GM19238 (cell line): ENCODE results near the gene MMS22L.
"Not testable (repeated sequence)": the region's sequence is repeated elsewhere in the genome, so short reads cannot be mapped to it uniquely, and the experiment has no call there.

Source experiments
- DNase-seq: peaks from one replicate; pipeline ENCODE4 v3.0.0; 2011; ENCODE audit warnings: low spot score; ENCODE audit not compliant: insufficient read length

MMS22L gene

DNA sequence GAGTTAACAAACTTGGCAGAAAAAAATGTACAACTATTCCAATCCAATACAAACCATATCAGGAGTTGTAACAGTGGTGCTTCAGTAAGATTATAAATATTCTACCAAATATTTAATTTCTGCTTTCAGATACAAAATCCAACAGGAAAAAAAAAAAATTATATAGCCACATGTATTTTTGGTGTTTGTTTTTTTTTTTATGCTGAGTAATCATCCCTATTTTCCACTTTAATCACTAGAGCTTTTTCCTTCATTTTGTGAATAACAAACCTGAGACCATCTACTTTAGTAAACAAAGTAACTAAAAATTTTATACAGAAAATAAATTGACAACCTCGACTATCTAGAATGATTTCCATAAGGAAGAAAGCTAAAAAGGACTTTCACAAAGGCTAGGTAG lies 36.2 kb downstream of the MMS22L start:
- no peak for DNase-seq

DNA sequence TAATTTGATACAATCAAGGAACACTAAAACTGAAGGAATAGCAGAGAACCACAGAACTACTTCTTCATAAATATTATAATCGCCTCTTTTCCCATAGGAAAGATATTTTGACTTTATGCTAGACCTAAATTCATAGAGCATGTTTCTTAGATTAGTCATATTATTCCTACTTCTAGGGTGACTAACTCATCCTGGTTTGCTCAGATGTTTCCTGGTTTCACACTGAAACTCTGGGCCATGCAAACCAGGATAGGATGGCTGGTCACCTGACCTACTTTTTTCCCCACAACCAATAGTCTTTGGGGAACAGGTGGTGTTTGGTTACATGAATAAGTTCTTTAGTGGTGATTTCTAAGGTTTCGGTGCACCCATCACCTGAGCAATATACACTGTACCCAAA lies 42.8 kb downstream of the MMS22L start:
- DNase-seq, result no peak

DNA sequence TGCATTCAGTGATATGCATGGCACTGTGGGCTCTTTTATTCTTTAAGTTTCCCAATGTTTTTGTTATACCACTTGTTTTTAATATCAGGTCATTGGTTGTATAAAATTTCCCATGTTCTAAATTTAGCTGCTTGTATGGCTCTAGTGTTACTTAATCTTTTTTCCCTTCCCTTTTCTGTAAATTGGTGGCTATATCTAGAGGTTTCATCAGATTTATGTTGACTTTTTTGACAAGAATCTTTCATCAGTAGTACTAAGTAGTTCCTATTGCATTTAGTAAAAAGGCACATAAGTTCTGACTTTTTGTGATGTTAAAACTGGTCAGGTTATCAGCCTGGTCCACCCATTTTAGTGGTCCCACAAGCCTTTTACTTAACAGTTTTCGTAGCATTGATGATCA lies 51.1 kb downstream of the MMS22L start:
- DNase-seq, result no peak

DNA sequence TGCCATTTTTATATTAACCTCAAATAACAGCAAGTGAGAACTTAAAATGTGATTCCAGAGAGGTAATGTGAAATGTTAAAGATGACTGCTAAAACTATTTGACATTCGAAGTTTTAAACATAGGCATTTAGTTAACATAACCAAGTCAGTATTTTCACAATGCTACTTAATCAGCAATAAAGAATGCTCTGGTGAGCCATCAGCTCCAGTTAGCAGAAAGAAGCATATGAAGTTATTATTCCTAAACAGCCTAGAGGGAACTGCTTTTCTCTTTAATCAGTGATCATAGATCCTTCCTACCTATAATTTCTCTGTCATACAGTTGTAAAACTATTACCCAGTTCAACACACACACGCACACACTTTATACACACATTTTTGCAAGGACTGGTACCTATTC lies 60.1 kb downstream of the MMS22L start:
- no peak for DNase-seq

DNA sequence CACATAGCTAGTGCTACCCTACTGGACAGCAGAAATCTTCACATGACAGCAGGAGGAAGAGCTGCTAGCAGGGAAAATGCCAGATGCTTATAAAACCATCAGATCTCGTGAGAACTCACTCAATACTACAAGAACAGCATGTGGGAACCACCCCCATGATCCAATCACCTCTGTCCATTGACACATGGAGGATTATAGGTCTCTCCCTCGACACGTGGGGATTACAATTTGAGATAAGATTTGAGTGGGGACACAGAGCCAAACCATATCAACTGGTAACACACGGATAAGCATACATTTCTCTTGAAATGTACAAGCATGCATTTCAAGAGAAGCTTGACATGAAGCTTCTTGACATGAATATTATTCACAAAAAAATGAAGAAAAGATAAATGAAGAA lies 64.1 kb downstream of the MMS22L start:
- no peak for DNase-seq

DNA sequence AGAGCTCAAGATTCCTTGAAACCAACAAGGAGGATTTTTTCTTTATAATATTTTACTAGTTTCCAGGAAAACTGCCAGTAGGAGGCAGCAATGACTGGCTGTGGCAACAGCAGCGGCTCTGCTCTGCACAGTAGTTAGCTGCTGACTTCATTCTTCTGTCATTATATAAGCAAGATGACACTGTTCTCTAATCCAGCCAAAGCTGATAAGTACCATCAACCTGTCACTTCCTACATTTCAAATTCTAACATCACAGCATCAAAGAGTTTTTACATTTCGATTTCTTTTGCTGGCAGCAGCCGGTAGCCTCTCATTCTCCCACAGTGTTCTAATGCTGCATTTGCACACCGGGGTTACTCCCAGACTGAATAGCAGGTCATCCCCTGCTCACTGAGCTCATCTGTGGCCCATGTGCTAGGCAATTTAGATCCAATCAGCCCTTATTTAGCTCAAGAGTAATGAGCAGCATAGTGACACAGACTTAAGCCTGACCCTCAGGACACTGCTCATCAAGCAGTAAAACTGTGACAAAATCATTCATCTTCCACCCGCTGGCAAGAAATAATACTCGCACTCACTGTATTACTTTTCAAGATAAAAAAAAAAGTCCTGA lies 67.8 kb downstream of the MMS22L start:
- no peak for DNase-seq

DNA sequence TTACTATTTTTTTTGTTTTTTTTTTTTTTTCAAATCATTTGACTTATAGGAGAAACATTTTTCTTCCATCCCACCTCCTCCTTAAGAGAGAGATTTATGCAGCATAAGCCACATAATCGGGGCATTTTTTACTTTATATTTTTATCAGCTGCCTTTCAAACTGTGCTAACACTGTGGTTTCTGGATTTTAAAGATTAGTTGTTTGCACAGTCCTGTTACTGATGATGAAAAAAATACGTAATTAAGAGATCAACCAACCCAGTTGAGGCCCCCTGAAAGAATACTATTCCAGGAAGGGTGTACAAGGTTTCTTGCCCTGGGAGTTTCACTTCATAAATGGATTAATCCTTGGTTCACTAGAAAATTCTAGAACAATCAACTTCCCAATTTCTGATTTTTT lies 68.3 kb downstream of the MMS22L start:
- no peak for DNase-seq

DNA sequence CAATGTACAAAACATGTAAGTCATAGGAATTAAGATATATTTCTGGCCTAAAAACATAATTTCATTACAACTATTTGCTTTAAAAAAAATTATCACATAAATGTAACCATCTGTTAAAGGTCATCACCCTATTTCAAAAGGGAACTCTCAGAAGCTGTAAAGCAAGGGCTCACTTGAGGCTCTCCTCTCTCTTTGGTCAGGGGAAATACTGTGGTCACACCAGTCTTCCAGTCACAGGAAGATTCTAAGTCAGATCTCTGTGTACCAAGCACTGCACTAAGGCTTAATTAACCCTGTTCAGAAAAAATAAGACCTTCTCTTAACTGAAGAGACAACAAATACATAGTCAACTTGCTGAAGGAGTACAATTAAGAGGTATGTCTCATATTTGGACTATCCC lies 75.6 kb downstream of the MMS22L start:
- no peak for DNase-seq

DNA sequence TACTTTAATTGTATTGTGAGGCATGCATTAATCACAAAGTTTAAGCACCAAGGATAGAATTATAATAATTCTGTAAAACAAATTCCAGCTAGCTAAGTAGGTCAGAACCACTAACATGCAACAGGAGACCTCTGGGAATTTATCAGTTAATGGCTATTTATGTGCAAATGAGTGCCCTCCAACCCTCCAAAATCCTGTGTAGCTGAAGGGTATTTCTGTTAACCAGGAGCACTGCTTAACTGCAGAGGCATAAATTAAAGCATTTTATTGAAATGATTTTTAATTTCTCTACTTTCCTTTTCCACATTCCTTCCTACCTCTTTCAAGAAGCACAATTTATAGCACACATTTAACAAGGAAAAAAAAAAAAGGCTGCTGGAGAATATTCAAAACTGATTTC lies 77.0 kb downstream of the MMS22L start:
- DNase-seq, result no peak

DNA sequence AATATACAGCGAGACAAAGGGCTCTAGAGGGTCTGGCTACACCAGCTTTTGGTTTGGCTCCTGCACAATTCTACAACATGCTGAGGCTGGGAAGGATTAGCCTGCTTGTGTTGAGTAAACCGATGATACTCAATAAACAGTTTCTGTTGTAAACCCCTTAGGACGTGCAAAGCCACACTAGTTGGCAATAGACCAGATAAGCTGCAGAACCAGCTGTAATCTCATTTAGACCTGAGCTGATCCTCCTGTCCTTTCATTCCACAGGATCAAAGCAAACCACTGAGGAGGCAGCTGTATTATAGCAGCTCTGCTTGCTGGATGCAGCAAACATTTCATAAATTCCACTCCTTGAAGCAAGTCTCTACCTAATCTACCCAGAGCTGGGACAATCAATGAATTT lies 79.7 kb downstream of the MMS22L start:
- DNase-seq, result no peak

DNA sequence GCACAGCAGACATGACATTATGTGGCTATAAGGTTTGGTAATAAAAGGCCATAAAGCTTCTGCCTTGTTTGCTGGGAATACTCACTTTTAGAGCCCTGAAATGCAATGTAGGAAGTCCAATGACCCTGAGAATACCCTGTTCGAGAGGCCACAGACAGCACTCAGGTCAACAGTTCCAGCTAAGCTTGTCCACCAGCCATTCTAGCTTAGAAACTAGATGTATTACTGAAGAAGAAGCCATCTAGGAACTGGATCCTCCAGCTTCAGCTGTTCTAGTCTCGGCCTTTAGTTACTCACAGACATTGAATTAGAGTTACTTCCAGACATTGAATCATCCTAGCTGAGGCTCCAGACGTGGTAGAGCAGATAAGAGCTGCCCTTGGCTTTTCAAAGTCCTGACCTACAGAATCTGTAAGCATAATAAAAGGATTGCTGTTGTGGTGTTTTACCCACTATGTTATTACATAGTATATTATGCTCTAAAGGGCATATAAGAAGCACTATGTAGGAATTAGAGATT lies 84.9 kb downstream of the MMS22L start:
- DNase-seq, result no peak

DNA sequence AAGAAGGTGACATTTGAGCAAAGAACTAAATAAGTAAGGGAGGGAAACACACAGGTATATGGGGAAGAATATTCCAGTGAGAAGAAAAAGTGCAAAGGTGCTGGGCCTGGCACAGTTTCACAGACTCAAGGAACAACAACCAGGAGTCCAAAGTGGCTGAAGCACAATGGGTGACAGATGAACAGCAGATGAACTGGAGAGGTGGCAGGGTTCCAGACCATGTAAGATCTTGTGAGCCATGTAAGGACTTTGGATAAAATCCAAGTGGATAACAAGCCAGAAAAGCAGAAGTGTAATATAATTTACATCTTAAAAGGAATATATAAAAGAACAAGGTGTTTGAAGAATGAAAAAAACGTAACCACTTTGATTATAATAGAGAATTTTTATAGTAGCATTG lies 87.9 kb downstream of the MMS22L start:
- no peak for DNase-seq

DNA sequence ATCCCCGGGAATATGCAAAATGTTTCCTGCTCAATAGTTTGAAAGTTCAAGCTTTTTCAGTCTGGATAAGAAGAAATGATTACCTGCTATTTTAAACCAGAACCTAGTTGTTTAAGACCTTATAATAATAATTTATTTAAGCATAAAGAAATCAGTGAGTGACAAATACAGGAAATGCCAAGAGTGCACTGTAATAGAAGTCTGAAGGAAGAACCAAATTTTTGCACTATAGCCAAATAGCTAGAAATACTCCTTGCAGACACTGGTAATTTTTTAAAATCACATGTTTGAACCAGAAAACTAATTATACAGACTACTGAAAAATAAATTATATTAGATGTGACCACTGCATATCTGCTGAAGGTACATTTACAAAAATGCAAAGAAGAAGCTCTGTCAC lies 93.2 kb downstream of the MMS22L start:
- no peak for DNase-seq

DNA sequence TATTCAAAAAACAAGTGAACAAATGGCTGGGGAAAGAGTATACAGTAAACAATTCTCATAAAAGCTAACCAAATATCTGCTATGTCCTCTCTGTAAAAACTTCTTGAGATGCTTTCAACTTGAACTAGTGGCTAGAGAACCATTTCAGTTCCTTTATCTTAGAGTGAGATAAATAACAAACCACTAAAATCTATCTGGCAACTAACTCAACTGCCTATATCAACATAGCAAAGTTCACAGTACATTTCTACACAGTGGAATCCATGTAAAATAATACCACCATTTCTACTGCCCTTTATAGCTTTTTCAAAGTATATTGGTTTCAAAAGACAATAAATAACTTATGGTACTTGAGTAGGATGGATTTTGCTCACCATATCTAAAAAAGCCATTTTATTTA lies 95.1 kb downstream of the MMS22L start:
- no peak for DNase-seq

DNA sequence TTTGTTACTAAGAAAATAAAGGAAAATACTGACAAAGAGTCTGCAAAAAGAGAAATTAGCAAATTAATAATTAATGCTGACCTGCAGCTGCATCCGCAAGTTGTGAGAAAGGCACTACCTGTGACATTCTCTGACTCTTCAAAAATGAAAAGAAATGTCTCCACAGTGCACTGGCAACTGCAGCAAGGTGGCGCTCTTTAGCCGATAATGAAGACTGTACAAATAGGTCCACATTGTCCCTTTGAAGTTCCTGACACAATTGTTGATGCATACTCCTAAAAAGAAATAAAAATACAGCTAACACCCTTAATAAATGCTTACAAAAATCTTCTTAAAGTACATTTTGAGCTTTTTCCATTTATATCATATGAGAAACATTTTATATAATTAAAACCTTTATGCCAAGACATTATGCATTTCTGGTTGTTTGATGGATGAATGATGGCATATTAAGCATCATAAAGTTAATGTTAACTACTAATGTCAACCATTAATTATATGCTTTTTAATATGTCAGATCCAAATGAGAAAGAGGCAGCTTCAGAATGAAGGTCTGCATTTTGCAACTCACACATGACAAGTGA lies 96.5 kb downstream of the MMS22L start:
- DNase-seq, result peak; percentile 10

DNA sequence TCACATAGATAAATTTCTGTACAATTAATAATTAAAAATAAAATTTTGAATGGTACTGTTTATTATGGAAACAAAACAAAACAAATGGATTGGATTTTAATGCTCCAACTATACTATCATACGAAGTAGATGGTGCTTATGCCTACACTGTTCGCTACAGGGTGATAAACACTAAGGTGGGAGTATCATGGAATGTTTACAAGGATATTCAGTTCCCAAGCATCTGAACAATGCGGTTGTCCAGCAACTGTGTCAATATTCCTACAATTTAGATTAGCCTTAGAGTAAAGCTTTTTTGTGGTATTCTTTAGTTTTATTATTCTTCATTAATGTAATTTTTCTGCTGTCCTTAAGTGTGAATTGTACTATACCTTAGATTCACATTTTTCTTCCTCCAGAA lies 105.1 kb downstream of the MMS22L start:
- DNase-seq, result no peak

DNA sequence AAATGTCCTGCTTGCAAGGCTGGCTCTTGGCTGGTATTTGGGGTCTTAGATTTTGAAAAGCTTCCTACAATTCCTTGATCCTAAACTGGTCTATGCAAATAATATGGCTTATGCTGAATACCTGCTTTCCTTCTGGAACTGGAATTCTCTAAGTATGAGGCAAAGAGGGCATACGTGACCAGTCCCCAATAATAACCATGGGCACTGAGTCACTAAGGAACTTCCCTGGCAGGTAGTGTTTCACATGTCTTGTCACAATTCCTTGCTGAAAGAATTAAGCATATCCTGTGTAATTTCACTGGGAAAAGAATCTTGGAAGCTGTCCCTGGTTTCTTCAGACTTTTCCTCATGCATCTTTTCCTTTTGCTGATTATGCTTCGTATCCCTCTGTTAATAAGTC lies 106.5 kb downstream of the MMS22L start:
- no peak for DNase-seq

DNA sequence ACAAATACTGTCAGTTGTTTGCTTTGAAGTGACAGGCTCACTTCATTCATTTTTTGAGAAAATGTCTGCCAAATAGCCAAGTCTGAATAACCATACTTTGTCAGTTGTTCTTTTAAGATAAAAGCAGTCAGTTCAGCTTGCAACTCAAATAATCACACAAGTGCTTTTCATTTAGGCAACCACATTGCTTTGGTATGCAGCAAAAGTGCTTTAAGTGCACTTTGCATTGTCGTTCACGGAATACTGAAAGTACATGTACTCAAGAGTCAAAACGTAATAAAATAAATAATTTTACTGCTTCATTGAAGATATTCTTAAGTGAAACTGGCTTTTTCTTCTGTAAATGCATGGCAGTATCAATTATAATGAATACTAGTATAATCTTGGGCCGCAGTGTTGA lies 107.2 kb downstream of the MMS22L start:
- DNase-seq, result no peak

DNA sequence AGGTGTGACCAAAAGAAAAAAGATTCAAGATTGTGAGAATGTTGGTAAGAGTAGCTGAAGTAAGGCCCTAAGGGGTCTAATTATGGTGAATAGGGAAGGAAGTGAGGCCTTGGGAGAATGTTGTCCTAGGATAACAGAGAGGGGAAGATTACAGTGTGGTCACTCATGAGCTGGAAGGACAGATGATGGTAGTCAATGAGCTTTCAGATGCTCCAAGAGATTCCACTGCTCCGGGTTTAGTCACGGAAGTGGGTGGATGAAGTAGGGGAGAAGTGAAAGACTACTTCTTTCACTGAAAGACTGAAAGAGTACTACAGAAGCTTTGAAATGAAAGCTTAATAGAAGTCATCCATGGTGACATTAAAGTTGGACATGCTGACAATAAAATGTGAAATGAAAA lies 108.5 kb downstream of the MMS22L start:
- no peak for DNase-seq

DNA sequence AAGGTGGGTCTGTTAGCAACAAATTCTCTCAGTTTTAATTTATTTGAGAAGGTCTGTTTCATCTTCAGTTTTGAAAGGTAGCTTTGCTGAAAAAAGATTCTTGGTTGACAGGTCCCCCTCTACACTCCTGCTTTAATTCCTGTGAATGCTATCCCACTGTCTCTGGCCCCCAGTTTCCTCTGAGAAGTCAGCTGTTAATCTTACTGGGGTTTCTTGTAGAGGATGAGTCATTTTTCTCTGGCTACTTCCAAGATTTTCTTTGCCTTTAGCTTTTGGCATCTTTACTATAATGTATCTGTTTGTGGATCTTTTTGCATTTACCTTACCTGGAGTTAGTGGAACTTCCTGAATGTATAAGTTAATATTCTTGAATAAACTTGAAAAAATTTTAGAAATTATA lies 122.7 kb downstream of the MMS22L start:
- no peak for DNase-seq

DNA sequence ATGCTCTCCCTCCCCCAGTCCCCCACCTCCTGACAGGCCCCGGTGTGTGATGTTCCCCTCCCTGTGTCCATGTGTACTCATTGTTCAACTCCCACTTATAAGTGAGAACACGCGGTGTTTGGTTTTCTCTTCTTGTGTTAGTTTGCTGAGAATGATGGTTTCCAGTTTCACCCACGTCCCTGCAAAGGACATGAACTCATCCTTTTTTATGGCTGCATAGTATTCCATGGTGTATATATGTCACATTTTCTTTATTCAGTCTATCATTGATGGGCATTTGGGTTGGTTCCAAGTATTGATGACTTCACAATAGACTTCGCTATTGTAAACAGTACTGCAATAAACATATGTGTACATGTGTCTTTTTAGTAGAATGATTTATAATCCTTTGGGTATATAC lies 127.6 kb downstream of the MMS22L start:
- not testable (repeated sequence) for DNase-seq

DNA sequence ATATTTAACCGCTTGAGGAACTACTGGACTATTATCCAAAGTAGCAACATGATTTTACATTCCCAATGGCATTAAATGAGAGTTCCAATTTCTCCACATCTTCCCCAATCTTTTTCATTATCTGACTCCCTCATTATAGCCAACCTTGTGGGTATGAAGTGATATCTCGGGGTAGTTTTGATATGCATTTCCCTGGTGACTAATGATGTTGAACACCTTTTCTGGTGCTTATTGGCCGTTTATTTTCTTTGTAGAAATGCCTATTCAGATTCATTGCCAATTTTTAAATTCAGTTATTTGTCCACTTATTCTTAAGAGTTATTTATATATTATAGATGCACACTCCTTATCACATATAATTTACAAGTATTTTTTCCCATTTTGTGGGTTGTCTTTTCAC lies 129.0 kb downstream of the MMS22L start:
- no peak for DNase-seq

DNA sequence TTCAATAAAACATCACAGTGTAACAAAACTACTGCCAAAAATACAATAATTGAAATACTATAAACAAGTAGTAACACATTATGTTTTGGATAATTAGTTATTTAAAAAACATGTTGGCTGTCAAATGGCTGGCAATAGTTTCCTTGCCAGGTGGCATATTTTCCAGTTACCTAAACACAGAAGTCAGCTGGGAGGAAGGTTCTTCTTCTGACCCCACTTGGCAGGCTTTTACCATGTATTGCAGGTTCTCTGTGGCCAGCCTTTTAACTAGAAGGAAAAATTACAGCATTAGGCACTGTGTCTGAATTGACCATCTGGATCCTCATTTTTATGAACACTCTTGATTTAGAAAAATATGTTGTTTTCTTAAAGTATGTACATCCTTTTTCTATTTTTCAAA lies 131.4 kb downstream of the MMS22L start:
- no peak for DNase-seq

DNA sequence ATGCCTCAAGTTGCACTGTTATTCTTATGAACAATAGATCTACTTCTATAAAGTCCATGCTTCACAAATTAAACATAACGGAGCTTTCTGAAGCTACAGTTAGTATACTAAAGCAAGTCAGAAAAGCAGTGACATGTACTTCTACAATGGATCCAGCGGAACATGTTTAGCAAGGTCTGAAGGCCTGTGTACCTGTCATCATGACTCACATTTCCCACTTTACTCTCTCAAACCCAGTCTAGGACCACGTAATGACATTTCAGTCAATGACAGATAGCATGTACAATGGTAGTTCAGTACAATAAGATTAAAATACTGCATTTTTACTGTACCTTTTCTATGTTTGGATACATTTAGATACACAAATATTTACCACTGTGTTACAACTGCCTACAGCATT lies 132.1 kb downstream of the MMS22L start:
- DNase-seq, result no peak
